Stimulated activated naive CD8-positive, alpha-beta T cell treated with anti-CD3 and anti-CD28 coated beads, Interleukin-15, amount 100 ng/mL, for 72 hours (primary cell): ENCODE results near the gene NTN3.
"Not testable (repeated sequence)": the region's sequence is repeated elsewhere in the genome, so short reads cannot be mapped to it uniquely, and the experiment has no call there.

Experiments used
- ATAC-seq: fragments of 150-1000 bp; cut with Tn5 transposase; 2 replicates; pipeline ENCODE4 v1.10.0; 2021; ENCODE audit warnings: mild to moderate bottlenecking, moderate library complexity
- DNase-seq, 2 donors: peaks; one replicate each; pipeline ENCODE4 v3.0.0; 2021 to 2022
- H3K27ac Mint-ChIP-seq, 2 donors: one replicate each; pipeline ENCODE4 v1.8.0; 2022; ENCODE audit warnings: mild to moderate bottlenecking in 2 of 2, mixed read lengths in 2 of 2, moderate library complexity in 2 of 2
- H3K27me3 Mint-ChIP-seq: one replicate; pipeline ENCODE4 v1.8.0; 2022; ENCODE audit warnings: mixed read lengths
- H3K4me1 Mint-ChIP-seq: one replicate; pipeline ENCODE4 v1.8.0; 2022; ENCODE audit warnings: mild to moderate bottlenecking, mixed read lengths
- H3K4me3 Mint-ChIP-seq, 2 donors: one replicate each; pipeline ENCODE4 v1.8.0; 2022; ENCODE audit warnings: mild to moderate bottlenecking in 2 of 2, mixed read lengths in 2 of 2, moderate library complexity in 1 of 2
- H3K9me3 Mint-ChIP-seq, 2 donors: one replicate each; pipeline ENCODE4 v1.8.0; 2022; ENCODE audit warnings: mixed read lengths in 2 of 2

The NTN3 gene

DNA sequence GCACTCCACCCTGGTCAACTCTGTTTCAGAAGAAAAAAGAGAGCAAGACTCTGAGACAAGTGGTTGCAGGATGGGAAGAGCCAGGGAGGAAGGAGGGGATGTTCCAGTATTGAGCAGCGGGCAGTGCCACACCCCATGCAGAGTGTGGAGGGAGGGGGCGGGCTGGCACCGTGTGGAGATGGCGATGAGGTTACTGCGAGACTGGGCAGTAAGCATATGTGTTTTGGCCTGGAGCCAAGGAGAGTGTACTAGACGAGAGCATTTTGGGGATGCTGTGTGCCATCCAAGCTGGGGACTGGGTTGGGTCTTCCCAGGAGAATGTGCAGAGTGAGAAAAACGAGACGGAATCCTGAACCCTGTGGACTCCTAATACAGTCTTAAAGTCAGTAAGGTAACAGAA lies 7.2 kb downstream of the NTN3 start:
- Mint-ChIP-seq H3K4me1 (peaks cover 42% of the 10 kb centered on the region), H3K27me3 (peaks cover 3% of the 10 kb centered on the region), H3K9me3 (no peaks in the 10 kb centered on the region), H3K4me3 (no peak overlapping the region), H3K27ac (no peak overlapping the region)
- ATAC-seq: no peak
- no peak for DNase-seq

DNA sequence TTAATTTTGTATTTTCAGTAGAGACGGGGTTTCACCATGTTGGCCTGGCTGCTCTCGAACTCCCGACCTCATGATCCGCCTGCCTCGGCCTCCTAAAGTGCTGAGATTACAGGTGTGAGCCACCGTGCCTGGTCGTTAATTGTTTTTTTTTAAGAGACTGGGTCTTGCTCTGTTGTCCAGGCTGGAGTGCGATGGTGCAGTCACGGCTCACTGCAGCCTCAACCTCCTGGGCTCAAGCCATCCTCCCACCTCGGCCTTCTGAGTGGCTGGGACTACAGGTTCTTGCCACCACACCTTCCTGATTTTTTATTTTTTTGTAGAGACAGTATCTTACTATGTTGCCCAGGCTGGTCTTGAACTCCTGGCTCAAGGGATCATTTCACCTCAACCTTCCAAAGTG lies 8.9 kb downstream of the NTN3 start:
- H3K27me3 Mint-ChIP-seq, H3K4me3 Mint-ChIP-seq, H3K9me3 Mint-ChIP-seq: not testable (repeated sequence)

DNA sequence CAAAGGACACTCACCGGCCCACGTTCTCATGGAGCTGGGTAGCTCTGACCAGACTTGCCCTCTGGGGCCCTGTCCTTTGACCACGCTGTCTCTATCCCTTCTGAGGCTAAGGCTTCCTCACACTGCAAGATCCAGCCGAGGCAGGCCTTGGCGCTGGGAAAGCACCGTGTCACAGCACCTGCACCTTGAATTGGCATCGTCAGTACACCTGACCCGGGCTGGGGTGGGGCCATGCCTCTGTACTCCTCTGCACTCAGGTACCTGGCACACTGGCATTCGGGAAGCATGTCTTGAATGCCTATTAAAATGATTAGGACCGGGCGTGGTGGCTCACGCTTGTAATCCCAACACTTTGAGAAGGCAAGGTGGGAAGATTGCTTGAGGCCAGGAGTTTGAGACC lies 9.9 kb downstream of the NTN3 start:
- H3K4me3 Mint-ChIP-seq: no peak overlapping the region
- no peak overlapping the region for H3K27ac Mint-ChIP-seq
- DNase-seq: no peak
- peaks cover 39% of the 10 kb centered on the region for H3K4me1 Mint-ChIP-seq
- ATAC-seq: no peak
- no peaks in the 10 kb centered on the region for H3K27me3 Mint-ChIP-seq
- no peaks in the 10 kb centered on the region for H3K9me3 Mint-ChIP-seq

More for the DNA sequence above, 8.9 kb downstream of the NTN3 start:
- peak overlapping the region in 1 of 2 donors; percentile 36 for H3K27ac Mint-ChIP-seq
- peaks cover 43% of the 10 kb centered on the region for H3K4me1 Mint-ChIP-seq
- ATAC-seq, DNase-seq: not testable (repeated sequence)

GRCh38 chr16:2481676-2482075 lies 10.6 kb downstream of the NTN3 start:
- Mint-ChIP-seq H3K27me3 (no peaks in the 10 kb centered on the region), H3K4me3 (no peak overlapping the region), H3K4me1 (peaks cover 38% of the 10 kb centered on the region), H3K27ac (peak overlapping the region in 1 of 2 donors; percentile 38), H3K9me3 (no peaks in the 10 kb centered on the region)
- no peak for ATAC-seq
- DNase-seq: no peak

DNA sequence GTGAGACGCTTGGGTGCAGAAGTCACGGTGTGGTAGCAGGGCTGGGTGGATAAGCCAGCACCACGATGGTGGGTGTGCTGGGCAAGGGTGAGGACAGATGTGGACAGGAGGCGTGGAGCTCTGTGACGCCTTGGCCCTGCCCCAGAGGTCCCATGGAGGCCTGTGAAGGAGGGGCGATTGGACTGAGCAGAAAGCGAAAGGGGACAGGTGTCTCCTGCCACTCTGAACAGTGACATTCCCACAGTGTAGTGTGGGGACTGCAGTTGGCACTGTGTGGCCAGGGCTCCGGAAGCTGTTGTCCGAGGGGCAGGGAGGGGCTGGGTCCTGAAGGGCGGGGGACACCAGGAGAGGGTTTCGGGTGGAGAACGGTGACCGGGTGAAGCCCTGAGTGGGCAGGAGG lies 11.2 kb downstream of the NTN3 start:
- Mint-ChIP-seq H3K4me3 (no peak overlapping the region), H3K27me3 (no peaks in the 10 kb centered on the region), H3K9me3 (no peaks in the 10 kb centered on the region), H3K4me1 (peaks cover 40% of the 10 kb centered on the region), H3K27ac (peak overlapping the region in 1 of 2 donors; percentile 38)
- DNase-seq (no peak), ATAC-seq (no peak)

DNA sequence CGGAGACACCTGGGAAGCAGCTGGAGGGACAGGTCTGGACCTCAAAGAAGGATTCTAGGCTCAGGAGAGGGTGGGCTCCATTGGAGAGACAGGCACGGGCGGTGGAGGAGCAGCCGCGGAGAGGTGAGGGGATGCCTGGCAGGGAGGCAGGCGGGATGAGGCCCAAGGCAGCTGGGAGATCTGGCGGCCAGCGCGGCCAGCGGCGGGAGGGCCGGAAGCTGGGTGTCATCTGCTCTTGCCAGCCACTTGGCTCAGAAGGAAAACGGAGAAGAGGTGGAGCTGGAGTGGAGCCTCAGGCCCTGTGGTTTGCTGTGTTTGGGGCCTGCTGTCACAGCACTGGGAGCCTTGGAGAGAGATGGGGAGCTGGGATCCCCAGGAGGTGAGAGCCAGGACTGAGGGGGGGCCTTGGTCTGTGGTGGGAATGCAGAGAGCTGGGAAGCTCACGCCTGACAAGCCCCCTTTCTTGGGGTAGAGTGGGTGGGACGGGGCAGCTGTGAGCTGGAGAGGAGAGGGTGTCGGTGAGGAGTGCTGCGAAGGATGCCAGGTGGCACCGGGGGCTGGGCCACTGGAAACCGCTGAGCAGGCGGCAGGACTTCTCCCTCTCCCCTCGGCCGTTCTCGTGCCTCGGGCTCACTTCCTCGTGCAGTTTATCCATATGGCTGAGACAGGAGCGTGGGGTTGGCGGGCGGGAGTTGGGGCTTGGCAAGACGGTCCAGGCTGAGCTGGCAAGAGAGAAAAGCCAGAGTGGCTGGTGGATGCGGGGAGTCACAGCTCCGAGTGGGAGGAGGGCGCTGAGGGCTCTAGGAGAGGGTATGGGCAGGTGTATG lies 11.8 kb downstream of the NTN3 start:
- ATAC-seq: no peak
- H3K4me3 Mint-ChIP-seq: no peak overlapping the region
- H3K27ac Mint-ChIP-seq: peak overlapping the region in 1 of 2 donors; percentile 6
- H3K9me3 Mint-ChIP-seq: no peaks in the 10 kb centered on the region
- peaks cover 40% of the 10 kb centered on the region for H3K4me1 Mint-ChIP-seq
- no peaks in the 10 kb centered on the region for H3K27me3 Mint-ChIP-seq
- DNase-seq: no peak

DNA sequence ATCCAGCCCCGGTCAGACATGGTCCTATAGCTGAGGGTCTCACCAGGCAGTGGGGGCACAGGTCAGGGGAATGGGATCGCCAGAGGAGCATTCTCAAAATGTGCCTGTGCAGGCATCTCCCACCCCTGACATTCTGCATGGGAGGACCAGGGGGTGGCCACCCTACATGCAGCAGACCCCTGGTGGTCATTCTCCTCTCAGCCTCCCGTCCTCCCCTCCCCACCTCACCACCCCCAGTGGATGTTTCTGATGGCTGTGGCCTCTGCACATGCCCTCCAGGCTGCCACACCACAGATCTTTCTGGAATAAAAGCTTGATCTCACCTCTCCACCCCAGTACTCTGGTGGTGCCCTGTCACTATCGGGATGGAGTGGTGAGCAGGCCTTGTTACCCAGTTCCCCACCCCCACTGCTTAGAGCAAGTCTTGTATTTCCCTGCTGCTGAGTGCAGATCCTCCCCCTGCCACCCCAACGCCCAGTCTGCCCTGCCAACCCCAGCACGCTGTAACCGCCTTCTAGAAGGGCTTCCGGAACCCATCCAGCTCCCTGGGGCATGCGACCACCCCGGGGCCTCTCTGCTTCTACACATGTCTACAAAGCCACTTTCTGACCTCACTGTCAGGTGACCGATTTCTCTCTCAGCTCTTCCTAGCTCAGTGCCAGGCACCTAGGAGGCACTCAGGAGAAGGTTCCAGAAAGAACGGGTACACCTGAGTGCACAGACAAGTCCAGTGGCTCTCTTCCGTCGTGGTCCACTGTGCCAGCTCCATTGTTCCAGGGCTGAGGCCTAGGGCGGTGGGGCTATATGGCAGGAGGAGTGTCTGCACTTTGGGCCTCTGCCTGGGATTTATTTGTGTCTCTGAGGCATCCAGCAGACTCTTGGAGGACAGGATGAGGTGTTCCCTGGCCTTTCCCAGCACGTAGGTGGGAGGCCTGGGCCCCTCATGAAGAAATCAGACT lies 13.1 kb downstream of the NTN3 start:
- no peak for DNase-seq
- Mint-ChIP-seq H3K27ac (no peak overlapping the region), H3K4me3 (no peak overlapping the region), H3K27me3 (no peaks in the 10 kb centered on the region), H3K9me3 (no peaks in the 10 kb centered on the region), H3K4me1 (peaks cover 41% of the 10 kb centered on the region)
- no peak for ATAC-seq

GRCh38 chr16:2484898-2485508 lies 13.9 kb downstream of the NTN3 start:
- Mint-ChIP-seq H3K27ac (no peak overlapping the region), H3K9me3 (no peaks in the 10 kb centered on the region)

DNA sequence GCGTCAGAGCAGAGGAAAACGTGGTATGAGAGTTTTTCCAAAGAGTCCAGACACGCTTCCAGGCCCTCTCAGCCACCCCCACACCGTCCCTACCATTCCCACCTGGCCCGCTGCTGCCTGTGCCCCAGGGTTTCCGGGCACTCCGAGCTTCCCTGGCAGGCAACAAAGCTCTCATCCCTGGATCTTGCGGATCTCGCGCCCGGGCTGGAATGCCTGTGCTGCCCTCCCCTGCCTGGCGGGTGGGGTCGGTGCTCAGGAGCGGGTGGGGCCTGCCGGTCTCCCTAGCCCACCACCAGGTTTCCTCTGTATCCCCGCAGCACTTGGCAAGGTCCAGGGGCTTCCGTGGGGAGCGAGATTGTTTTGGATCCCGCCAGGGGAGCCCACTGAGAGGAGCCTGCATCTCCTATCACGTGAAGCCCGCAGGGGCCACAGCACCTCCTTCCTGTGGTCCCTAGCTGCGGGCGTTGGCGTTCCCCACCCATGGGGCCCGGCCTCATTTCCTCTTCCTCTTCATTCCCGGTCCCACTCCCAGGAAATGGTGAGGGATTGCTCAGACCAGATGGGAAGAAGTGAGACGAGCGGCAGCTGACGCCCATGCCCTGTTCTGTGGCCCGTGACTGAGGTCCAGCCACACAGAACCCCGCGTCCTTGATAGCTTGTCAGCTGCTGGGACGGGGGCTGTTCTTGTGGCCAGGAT lies 14.9 kb downstream of the NTN3 start:
- ATAC-seq (no peak), DNase-seq (no peak)
- Mint-ChIP-seq H3K9me3 (no peaks in the 10 kb centered on the region), H3K27me3 (no peaks in the 10 kb centered on the region), H3K27ac (peak overlapping the region in 1 of 2 donors; percentile 29), H3K4me3 (no peak overlapping the region), H3K4me1 (peaks cover 41% of the 10 kb centered on the region)

More at GRCh38 chr16:2484898-2485508, 13.9 kb downstream of the NTN3 start:
- no peak for ATAC-seq
- no peak for DNase-seq
- Mint-ChIP-seq H3K4me1 (peaks cover 41% of the 10 kb centered on the region), H3K27me3 (no peaks in the 10 kb centered on the region), H3K4me3 (no peak overlapping the region)

DNA sequence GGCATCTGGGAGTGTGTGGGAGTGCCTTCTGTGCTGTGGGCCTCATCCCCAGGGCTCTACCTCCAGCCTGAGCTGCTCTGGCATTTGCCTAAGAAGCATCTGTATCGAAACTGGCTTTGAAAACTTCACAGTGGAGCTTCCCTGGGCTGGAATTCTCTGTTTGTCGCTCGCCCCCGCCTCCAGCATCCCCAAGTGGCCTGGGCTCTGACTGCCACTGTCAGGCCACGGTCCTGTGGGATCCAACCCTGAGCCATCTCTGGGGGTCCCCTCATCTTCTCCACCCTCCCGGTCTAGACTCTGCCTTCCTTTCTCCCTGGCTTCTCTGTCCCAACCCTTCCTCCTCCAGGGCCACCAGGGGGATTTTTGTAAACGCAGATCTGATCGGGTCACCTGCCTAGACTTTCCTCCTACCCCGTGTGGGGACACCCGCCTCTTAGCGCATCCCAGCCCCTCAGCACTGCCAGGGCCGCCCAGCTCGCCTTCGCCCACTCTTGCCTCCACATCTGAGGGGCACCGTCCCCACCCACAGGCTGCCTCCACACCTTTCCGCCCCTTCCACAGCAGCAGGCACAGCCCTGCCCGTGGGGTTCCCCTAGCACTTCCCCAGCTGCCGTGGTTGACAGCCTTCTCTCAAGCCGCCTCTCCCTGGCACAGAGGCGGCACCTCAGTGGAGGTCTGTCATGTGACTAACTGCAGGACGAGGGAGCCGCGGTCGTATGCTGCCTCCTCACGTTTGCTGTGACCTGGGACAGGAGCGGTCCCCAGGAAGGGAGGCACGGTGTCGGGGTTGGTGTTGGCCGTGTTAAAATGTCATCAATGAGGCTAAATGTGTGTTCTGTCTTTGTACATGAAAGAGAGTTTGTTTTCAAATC lies 15.8 kb downstream of the NTN3 start:
- peaks cover 40% of the 10 kb centered on the region for H3K4me1 Mint-ChIP-seq
- ATAC-seq (peak; percentile 97), DNase-seq (peak; percentile 71 to 86)
- H3K4me3 Mint-ChIP-seq: peak overlapping the region; percentile 70 to 78
- H3K9me3 Mint-ChIP-seq: no peaks in the 10 kb centered on the region
- peak overlapping the region; percentile 16 to 47 for H3K27ac Mint-ChIP-seq
- no peaks in the 10 kb centered on the region for H3K27me3 Mint-ChIP-seq

DNA sequence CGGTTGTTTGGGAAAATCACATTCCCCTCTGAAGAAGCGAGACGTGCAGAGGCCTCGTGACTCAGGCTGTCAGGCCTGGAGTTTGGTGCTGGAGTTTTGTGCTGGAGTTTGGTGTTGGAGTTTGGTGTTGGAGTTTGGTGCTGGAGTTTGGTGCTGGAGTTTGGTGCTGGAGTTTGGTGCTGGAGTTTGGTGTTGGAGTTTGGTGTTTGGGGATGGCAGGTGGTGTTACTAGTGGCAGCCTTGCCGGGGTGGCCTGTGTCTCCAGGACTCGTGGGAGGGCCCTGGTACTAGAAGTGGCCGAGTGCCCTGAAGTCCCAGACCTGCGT lies 16.4 kb downstream of the NTN3 start:
- DNase-seq: no peak
- Mint-ChIP-seq H3K27ac (peak overlapping the region; percentile 16 to 47), H3K4me1 (peaks cover 34% of the 10 kb centered on the region), H3K9me3 (no peaks in the 10 kb centered on the region), H3K4me3 (peak overlapping the region; percentile 70 to 78), H3K27me3 (no peaks in the 10 kb centered on the region)
- no peak for ATAC-seq

GRCh38 chr16:2487903-2488531 lies 16.9 kb downstream of the NTN3 start:
- Mint-ChIP-seq H3K4me1 (peaks cover 28% of the 10 kb centered on the region), H3K27me3 (no peaks in the 10 kb centered on the region), H3K4me3 (peak overlapping the region in 1 of 2 donors; percentile 70), H3K27ac (no peak overlapping the region), H3K9me3 (no peaks in the 10 kb centered on the region)
- no peak for ATAC-seq
- no peak for DNase-seq

GRCh38 chr16:2489581-2489980 lies 18.5 kb downstream of the NTN3 start:
- Mint-ChIP-seq H3K9me3 (no peaks in the 10 kb centered on the region), H3K4me1 (peaks cover 23% of the 10 kb centered on the region), H3K27me3 (no peaks in the 10 kb centered on the region), H3K27ac (peak overlapping the region in 1 of 2 donors; percentile 19), H3K4me3 (no peak overlapping the region)
- ATAC-seq (no peak), DNase-seq (no peak)
